GM19238 (cell line): Measurements from ENCODE around the gene RBM11.
A peak's percentile ranks its signal among the peaks of the same experiment; 100 is the strongest.
"Not testable (repeated sequence)": the region's sequence is repeated elsewhere in the genome, so short reads cannot be mapped to it uniquely, and the experiment has no call there.

Experiments
- DNase-seq: peaks from one replicate; pipeline ENCODE4 v3.0.0; 2011; ENCODE audit warnings: low spot score; ENCODE audit not compliant: insufficient read length

Gene RBM11, protein sequence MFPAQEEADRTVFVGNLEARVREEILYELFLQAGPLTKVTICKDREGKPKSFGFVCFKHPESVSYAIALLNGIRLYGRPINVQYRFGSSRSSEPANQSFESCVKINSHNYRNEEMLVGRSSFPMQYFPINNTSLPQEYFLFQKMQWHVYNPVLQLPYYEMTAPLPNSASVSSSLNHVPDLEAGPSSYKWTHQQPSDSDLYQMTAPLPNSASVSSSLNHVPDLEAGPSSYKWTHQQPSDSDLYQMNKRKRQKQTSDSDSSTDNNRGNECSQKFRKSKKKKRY

DNA sequence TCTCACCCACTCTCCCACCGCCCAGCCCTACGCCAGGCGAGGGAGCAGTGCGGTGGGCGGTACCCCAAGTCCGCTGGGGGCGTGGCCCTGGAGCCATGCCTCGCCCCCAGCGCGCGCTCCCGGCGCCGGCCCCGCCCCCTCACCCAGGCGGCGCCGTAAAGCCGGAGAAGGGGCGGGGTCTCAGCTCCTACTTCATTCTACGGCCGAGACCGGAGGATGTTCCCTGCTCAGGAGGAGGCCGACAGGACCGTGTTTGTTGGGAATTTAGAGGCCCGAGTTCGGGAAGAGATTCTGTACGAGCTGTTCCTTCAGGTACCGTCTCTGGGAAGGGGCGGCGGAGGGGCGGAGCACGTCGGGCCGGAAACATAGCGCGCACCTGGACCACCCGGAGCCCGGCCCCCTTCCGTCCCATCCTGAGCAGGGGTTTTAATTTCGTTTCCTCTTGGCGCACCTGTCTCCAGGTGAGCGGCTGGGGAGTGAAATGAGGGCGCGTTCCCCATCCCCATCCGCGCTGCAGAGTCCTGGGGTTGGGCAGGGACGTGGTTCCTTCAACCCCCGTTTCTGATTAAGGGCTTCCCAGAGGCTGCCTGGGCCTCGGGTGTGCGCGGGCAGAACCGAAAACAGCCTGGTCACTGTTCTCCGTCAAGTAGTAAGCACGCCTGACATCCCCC is at the start of gene RBM11:
Gene RBM11, plus strand, starts transcription at position 187 of the 671 bp plus-strand sequence. Its CDS starts 30 bp downstream, at position 217.
- DNase-seq, result peak; percentile 12

DNA sequence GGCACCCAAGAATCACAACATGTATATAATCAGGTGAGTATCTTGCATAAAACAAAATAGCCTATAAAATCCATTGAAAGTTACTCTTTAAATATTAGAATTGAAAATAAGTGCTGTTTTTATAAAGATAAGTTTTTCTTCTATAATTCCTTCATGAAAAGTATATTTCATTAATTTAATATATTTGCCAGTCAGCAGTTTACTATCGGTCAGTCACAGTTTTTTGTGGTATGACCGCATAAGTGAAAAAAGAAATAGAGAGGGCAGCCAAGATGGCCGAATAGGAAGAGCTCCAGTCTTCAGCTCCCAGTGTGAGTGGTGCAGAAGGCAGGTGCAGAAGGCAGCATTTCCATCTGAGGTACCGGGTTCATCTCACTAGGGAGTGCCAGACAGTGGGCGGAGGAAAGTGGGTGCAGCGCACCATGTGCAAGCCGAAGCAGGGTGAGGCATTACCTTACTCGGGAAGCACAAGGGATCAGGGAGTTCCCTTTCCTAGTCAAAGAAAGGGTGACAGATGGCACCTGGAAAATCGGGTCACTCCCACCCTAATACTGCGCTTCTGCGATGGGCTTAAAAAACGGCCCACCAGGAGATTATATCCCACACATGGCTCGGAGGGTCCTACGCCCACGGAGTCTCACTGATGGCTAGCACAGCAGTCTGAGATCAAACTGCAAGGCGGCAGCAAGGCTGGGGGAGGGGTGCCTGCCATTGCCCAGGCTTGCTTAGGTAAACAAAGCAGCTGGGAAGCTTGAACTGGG is 49.3 kb upstream of the RBM11 start:
- DNase-seq, result not testable (repeated sequence)

DNA sequence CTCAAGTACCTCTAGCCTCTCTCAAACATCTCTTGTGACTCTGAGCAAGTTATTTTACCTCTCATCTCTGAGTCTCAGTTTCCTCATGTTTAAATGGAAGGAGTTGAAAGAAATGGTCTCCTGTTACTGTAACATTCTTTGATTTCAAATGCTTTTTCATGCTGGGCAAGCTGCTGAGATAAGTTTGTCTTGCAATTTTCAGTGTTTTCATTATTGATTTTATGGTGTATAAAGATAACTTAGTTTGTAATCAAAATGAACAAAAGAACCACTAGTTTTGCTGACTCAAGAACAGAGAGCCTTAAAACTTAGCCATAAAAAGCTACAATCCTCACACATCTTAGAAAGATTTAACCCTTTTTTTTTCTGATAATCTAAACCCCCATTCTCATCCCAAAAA is 9.7 kb upstream of the RBM11 start:
- no peak for DNase-seq

DNA sequence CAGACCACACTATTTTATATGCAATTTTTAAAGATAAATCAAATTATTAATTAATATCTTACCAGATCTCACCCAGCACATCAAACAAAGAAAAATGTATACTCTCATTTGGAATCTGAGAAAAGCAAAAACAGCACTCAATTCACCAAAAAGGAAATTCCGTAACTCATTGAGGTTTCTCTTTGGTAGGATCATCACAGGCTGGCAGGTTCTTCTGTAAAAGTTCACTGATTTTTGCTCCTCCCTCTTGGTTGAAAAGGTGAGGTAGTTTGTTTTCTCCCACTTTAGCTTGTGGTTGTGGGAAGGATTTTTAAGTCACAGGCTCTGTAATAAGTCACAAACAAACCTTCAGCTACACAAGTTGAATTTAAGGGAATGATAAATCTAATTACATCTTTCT is 5.2 kb upstream of the RBM11 start, which contains the start of gene LIPI:
Gene LIPI, minus strand, starts transcription at position 218 of the 400 bp plus-strand sequence. Its CDS starts 110 bp downstream, at position 108.
- DNase-seq, result no peak

DNA sequence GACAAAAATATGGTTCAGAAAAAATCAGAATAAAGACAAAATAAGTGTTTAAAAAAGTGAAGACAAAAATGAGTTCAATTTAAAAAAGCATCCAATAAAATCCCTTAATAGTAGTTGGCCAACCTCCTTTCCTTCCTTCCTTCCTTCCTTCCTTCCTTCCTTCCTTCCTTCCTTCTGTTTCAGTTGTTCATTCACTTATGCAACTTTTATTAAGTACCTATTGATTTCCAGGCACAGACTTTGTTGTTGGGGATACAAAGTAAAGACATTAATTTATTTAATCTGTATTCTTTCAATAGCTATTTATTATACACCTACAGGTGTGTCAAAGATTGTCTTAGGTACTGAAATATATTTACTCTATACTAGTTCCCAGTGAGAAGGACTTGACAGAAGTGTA is 2.8 kb upstream of the RBM11 start:
- no peak for DNase-seq

DNA sequence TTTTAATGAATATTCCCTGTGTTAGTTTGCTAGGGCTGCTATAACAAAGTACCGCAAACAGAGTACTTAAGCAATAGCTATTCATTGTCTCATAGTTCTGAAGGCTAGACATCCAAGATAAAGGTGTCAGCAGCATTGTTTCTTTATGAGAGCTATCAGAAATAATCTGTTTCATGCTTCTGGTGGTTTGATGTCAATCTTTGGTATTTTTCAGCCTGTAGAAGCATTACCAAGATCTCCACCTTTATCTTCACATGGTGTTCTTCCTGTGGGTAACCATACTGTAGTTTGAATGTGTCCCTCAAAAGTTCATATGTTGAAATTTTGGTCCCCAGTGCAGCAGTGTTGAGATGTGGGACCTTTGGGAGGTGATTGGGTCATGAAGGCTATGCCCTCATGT is 7.4 kb downstream of the RBM11 start:
- no peak for DNase-seq

DNA sequence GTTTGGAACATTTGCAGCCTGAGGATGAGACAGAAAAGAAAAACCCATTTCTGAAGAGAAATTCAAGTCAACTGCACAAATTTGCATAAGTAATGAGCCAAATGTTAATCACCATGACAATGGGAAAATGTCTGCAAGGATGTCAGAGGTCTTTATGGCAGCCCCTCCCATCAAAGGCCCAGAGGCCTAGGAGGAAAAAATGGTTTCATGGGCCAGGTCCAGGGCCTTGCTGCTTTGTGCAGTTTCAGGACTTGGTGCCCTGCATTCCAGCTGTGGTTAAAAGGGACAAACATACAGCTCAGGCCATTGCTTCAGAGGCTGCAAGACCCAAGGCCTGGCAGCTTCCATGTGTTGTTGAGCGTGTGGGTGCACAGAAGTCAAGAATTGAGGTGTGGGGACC is 13.4 kb downstream of the RBM11 start:
- no peak for DNase-seq

DNA sequence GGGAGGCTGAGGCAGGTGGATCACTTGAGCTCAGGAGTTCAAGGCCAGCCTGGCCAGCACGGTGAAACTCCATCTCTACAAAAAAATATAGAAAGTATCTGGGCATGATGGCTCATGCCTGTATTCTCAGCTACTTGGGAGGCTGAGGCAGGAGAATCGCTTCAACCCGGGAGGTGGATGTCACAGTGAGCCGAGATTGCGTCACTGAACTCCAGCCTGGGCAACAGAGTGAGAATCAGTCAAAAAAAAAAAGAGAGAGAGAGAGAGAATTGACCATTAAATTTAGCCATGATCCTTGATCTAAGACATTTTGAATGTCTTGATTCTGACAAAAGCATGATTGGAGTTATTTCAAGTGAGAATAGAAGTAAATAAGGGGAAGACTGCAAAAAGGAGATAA is 19.1 kb downstream of the RBM11 start:
- DNase-seq, result no peak

DNA sequence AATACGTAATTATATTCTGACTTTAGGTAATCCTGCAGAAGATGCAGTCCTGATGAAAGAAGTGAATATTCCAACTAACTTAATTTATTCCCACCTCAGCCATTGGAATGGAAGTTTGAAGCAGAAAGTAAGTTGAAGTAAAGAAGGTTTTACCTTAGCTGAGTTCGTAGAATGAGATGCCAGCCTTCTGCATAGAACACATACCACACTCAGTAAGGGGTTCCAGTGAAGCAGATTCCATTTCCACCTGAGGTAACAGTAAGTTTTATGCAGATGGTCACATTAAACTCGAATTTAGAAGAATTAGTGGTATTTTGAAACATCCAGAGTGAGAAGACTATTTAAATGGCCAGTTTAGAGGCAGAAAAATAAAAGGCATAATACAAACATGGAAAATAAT is 20.2 kb downstream of the RBM11 start:
- DNase-seq, result no peak

DNA sequence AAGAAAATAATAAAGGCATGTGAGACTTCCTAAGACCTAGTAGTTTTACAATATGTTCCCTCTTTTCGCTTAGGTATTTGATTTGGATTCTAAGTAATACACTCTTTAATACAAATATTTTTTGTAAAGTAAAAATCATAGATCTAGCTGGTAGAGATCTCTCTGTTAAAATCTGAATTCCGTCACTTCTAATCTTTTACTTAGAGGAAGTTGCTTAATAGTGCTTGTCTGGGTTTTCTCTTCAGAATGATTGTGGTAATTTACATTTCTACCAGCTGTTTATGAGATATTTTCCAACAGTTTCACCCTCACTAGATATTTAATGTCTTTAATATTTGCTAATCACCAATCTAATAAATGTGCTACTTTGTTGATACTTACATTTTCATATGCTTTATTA is 23.3 kb downstream of the RBM11 start:
- DNase-seq, result no peak

DNA sequence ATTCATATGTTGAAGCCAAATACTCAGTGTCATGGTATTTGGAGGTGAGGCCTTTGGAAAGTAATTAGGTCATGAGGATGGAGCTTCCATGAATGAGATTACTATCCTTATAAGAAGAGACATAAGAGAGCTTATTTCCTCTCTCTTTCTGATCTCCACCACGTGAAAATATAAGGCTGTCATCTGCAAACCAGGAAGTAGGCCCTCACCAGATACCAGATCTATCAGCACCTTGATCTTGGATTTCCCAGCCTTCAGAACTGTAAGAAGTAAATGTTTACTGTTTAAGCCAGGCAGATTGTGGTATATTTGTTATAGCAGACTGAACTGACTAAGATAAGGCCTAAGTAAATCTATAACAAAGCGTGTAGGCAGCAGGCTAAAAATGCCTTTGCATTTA is 25.3 kb downstream of the RBM11 start:
- no peak for DNase-seq

DNA sequence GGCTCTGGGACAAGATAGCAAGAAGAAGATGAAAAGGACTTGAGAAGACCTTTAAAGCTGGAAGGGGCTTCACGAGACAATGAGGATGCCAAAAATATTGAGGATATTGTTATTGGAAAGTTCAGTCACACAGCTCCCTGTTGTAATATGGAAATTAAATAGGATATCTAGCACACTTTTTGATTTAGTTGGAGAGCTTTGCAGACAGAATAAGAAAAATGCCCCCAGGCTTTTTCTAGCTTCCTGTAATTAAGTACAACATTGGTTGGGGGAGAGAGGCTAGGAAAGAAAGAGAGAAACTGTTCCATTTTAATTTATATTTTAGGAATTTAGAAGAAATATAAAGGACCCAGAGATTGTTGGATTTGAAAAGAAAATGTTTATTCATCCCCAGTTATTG is 27.5 kb downstream of the RBM11 start:
- no peak for DNase-seq

DNA sequence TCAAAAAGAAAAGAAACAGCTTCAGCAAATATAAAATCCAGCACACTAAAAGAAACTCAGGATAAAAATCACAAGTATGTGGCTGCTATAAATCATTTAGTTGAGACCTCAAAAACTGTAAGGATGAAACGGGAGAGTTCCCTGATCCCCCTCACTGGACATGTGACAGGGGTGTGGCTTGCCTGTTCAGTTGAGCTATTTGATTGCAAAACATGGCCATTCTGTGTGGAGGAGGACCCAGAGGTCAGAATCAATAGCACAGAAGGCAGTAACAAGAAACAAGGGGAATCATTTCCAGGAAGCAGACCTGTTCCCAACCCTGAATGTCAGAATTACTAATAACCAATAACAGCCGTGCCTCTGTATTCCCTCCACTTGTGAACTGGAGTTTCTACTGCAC is 27.9 kb downstream of the RBM11 start:
- no peak for DNase-seq

DNA sequence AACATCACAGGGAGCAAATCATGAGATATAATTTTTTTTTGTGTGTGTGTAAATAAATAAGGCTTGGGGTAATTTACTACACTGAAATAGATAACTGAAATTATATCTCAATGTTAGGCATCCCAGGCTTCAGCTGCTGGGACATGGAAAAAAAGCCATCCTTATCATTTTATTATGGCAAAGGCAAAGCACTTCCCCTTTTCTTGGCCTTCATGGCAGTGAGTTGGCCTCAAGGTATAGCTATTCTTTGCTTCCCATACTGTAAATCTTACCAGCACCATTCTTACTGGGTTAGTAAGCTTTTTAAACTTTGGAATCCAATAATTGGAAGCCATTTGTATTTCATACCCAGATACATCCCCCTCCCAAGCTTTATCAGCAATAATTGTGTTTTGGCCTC is 29.0 kb downstream of the RBM11 start:
- DNase-seq, result no peak

DNA sequence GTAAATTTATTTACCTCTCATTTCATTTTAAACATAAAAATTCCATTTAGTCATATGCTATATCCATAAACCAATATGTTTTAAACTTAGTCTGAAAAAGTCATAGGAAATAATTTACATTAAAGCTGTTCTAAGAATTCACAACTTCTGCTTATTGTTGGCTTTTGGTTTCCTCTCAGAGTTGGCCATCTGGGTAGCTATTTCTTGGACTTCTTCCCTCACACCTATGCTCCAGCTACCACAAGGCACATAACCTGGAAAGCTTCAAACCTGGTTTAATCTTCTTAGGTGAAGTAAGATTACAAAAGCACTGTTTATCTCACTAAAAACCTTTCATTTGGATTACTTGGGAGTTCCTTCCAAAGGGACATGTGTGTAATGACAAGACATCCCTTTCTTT is 29.8 kb downstream of the RBM11 start:
- no peak for DNase-seq

DNA sequence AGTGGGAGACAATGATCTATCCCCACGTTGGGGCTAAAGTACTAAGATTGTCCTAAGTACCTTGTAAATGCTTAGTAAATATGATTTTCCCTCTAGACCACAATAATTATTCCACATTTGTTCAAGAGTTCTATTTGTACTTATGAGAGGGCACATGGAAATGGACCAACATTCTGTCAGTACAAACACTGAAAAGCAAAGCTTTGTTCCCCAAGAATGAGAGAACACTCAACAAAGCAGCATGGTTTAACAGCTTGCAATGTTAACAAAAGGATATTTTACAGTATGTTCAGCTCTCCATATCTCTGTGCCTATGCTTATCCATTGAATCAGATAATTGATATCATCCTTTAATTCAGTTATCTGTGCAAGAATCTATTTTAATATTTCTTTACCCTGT is 35.4 kb downstream of the RBM11 start:
- no peak for DNase-seq

DNA sequence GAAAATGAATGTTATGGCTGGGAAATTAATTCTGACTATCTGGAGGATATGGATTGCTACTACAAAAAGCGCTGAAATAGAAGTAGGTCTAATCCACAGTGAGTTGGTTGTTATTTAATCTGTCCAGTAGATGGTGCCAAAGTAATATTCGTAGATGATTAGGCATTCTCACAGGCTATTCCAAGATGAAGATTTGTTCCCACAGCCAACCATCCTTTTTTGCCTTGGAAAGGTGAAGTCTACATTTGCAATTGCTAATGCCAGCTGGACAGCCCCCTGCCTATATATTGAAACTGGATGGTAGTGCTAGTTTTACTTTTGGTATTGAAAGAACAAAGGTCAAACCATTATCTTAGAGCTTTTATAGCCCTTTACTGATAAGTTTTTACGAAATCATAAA is 43.8 kb downstream of the RBM11 start:
- no peak for DNase-seq

DNA sequence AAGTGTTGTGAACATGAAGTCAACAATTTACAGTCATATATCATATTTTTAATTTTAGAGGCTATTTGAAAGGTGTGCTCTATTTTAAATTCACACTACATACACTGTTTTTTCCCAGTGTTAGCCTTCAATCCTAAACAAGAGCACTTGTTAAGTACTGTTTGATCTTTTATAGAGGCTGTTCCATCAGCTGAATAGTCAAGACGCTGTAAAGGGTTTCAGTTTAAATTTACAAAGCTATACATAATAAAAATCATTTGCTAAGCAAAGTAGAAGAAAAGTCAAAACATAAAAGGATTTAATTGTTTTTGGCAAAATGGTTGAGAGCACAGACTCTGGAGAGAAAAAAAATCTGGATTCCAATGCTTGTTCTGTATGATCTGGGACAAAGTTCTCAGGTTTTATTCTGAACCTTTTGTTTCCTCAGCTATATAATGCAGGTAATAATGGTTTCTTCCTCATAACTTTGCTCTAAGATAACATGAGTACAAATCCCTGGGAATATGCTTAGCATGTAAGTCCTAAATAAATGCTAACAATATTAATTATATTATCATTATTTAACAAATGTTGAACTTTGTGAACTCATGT is 44.3 kb downstream of the RBM11 start:
- no peak for DNase-seq

DNA sequence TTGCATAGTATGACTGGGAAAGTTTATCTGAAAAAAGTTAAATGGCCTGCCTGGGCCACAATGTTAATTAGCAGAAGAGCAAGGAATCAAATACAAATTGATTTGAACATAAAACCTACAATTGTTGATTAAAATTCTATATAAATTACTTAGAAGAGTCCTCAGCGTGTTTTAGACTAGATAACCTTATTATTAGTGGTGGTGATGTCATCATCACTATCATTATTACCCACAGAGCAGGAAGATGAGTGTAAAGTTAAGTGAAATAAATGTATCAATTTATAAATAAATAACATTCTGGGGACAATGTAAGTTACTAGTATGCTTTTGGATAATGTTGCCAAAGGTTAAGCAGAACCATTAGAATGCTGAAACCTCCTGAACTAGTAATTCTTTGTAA is 46.1 kb downstream of the RBM11 start:
- no peak for DNase-seq

DNA sequence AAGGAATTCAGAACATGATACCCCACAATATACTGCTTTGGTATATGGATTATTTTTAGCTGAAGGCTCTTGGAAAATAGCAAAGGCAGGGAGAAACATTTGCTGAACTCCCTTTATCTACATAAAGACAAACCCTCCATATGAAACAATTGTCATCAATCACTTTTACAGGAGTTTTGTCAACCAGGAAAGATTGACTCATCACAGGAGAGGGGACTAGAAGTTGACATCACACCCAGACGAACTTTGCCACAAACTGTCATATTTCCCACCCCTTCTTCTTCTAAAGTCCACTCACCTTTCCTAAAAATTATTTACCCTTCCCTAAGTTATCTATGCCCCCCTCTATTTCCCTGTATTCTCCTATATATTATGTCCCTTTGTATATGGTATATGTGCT is 47.9 kb downstream of the RBM11 start:
- no peak for DNase-seq

DNA sequence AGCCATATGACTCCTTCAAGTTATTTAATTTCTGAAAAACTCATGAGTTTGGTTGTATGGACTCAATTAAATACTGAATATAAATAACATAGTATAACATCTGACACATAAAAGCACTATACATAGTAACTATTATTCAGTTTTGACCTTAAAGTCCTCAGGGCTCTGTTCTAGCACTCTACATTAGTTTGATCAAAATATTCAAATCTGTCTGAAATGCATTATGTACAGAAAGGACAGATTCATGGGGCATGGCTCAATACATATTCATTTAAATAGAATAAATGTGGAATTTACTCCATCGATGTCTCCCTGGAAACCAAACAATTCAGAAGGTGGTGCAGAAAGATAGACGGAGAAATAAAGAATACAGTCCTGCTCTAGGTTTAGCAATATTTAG is 49.1 kb downstream of the RBM11 start:
- no peak for DNase-seq

DNA sequence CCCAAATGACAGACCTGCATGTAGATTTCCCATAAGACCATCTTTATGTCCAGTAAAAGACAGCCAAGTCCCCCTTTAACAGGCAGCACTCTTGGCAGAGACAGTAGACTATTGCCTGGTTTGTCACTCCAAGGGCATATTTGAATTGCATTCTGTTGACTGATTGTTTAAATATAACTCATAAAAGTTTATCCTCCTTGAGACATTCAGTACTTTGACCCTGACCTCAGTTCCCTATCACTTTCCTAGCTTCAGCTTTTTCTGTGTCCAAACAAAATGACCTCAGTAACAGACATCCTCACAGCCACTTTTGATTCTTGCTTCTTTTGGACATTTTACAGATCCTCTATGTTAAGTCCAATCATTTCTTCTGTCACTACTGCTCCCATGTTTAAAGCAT is 51.1 kb downstream of the RBM11 start:
- no peak for DNase-seq
